IMR-90 (cell line): ENCODE results near the gene SIX2. TPM values are rescaled to one million over a fixed set of nuclear protein-coding genes. Genes with fewer than 3 reads are reported as not detected.

ENCODE experiments used
- ATAC-seq: fragments of 200-7000 bp; cut with Tn5 transposase; 2 replicates; pipeline ENCODE4 v1.9.1; 2020; ENCODE audit warnings: low read depth, mild to moderate bottlenecking, moderate library complexity
- BruUV-seq: library from RNA; stranded (reverse); fragments of 400-500 nt; replicated peaks from 2 replicates; lab custom pipeline; 2021; lab: Mats Ljungman, UMichigan
- CTCF ChIA-PET: fragments of 300-600 bp; formaldehyde crosslinking; extraction: SDS; loops from one replicate; lab custom pipeline; 2021; ENCODE audit warnings: antibody characterized with exemption; lab: Yijun Ruan, JAX
- POLR2A ChIA-PET: fragments of 300-600 bp; sonication (Branson Sonifier 250); formaldehyde crosslinking; loops from one replicate; lab custom pipeline; 2022; ENCODE audit warnings: antibody characterized with exemption; ENCODE audit not compliant: unreplicated experiment; lab: Charles Lee
- DNase-seq: peaks from one replicate; pipeline ENCODE4 v3.0.0; 2013
- H2AFZ ChIP-seq: replicated peaks from 2 replicates; pipeline ENCODE3; 2013; ENCODE audit warnings: low read length, mild to moderate bottlenecking; ENCODE audit not compliant: poor library complexity
- H2AK5ac ChIP-seq: 2 replicates; pipeline ENCODE4 v1.6.1; 2013; ENCODE audit warnings: low read depth, low read length, inconsistent platforms
- H2AK9ac ChIP-seq: replicated peaks from 2 replicates; pipeline ENCODE3; 2013; ENCODE audit warnings: mild to moderate bottlenecking, low read depth, low read length, moderate library complexity; ENCODE audit not compliant: poor library complexity
- H2BK120ac ChIP-seq: 2 replicates; pipeline ENCODE4 v1.6.1; 2013; ENCODE audit warnings: low read depth, low read length, inconsistent platforms
- H2BK15ac ChIP-seq: 3 replicates; pipeline ENCODE4 v1.6.1; 2013; ENCODE audit warnings: low read depth, low read length, inconsistent platforms
- H2BK20ac ChIP-seq: 2 replicates; pipeline ENCODE4 v1.6.1; 2013; ENCODE audit warnings: low read depth, mild to moderate bottlenecking, inconsistent platforms, low read length, moderate library complexity
- H2BK5ac ChIP-seq: 2 replicates; pipeline ENCODE4 v1.6.1; 2013; ENCODE audit warnings: mild to moderate bottlenecking, low read depth, low read length, inconsistent platforms; ENCODE audit not compliant: poor library complexity, severe bottlenecking
- H3K14ac ChIP-seq: replicated peaks from 2 replicates; pipeline ENCODE4 v1.6.1; 2013; ENCODE audit warnings: low read depth, low read length, inconsistent platforms
- H3K18ac ChIP-seq: 2 replicates; pipeline ENCODE4 v1.6.1; 2013; ENCODE audit warnings: low read depth, low read length, control low read depth
- H3K23ac ChIP-seq: 2 replicates; pipeline ENCODE4 v1.6.1; 2013; ENCODE audit warnings: low read depth, low read length, inconsistent platforms
- H3K27ac ChIP-seq: 2 replicates; pipeline ENCODE4 v1.5.1; 2013; ENCODE audit warnings: mild to moderate bottlenecking, control low read depth, low read length; ENCODE audit not compliant: insufficient read depth
- H3K27me3 ChIP-seq: 2 replicates; pipeline ENCODE4 v1.6.1; 2013; ENCODE audit warnings: low read length; ENCODE audit not compliant: control insufficient read depth, insufficient read depth
- H3K36me3 ChIP-seq: 2 replicates; pipeline ENCODE4 v1.6.1; 2013; ENCODE audit warnings: low read length, mixed read lengths; ENCODE audit not compliant: control insufficient read depth, insufficient read depth
- H3K4ac ChIP-seq: 2 replicates; pipeline ENCODE4 v1.6.1; 2013; ENCODE audit warnings: low read depth, low read length, inconsistent platforms
- H3K4me1 ChIP-seq: 2 replicates; pipeline ENCODE4 v1.6.1; 2013; ENCODE audit warnings: low read length, mixed read lengths; ENCODE audit not compliant: control insufficient read depth, insufficient read depth
- H3K4me2 ChIP-seq: 2 replicates; pipeline ENCODE4 v1.6.1; 2013; ENCODE audit warnings: low read depth, mild to moderate bottlenecking, control low read depth, low read length, moderate library complexity
- H3K4me3 ChIP-seq: 2 replicates; pipeline ENCODE4 v1.5.1; 2013; ENCODE audit warnings: low read depth, mild to moderate bottlenecking, control low read depth, low read length, moderate library complexity; ENCODE audit not compliant: insufficient read depth
- H3K56ac ChIP-seq: 2 replicates; pipeline ENCODE4 v1.6.1; 2013; ENCODE audit warnings: low read length, inconsistent platforms; ENCODE audit not compliant: insufficient read depth; ENCODE audit errors: extremely low read depth
- H3K79me1 ChIP-seq, 2 experiments: 2 replicates each; pipeline ENCODE4 v1.6.1; 2013; ENCODE audit warnings: low read length in 2 of 2, inconsistent platforms in 1 of 2, low read depth in 1 of 2
- H3K9ac ChIP-seq: 2 replicates; pipeline ENCODE4 v1.6.1; 2013; ENCODE audit warnings: low read depth, low read length, control low read depth
- H3K9me1 ChIP-seq: 2 replicates; pipeline ENCODE4 v1.6.1; 2013; ENCODE audit warnings: low read length, inconsistent platforms; ENCODE audit not compliant: insufficient read depth
- H3K9me3 ChIP-seq: 2 replicates; pipeline ENCODE4 v1.6.1; 2013; ENCODE audit warnings: low read length; ENCODE audit not compliant: control insufficient read depth, insufficient read depth
- H4K20me1 ChIP-seq: 2 replicates; pipeline ENCODE4 v1.6.1; 2013; ENCODE audit warnings: low read length, inconsistent platforms; ENCODE audit not compliant: insufficient read depth
- H4K5ac ChIP-seq: 2 replicates; pipeline ENCODE4 v1.6.1; 2013; ENCODE audit warnings: mild to moderate bottlenecking, low read depth, low read length, control low read depth
- H4K8ac ChIP-seq, 2 experiments: 2 replicates each; pipeline ENCODE4 v1.6.1; 2013; ENCODE audit warnings: low read depth in 2 of 2, low read length in 2 of 2, control low read depth in 1 of 2, inconsistent platforms in 1 of 2
- H4K91ac ChIP-seq: 2 replicates; pipeline ENCODE4 v1.6.1; 2013; ENCODE audit warnings: low read depth, low read length, inconsistent platforms; ENCODE audit not compliant: insufficient read depth
- CEBPB ChIP-seq: IDR thresholded peaks from 2 replicates; pipeline ENCODE4 v1.6.1; 2012; ENCODE audit warnings: low read depth, low read length, improper control_type of control experiment
- CHD1 ChIP-seq: IDR thresholded peaks from 2 replicates; pipeline ENCODE4 v1.6.1; 2012; ENCODE audit warnings: low read depth, low read length, improper control_type of control experiment
- ELK1 ChIP-seq: fragments of 150-350 bp; IDR thresholded peaks from 2 replicates; pipeline ENCODE4 v1.6.1; 2016; ENCODE audit warnings: low read depth, mild to moderate bottlenecking, low read length, moderate library complexity, borderline replicate concordance
- FOS ChIP-seq: fragments of 150-350 bp; IDR thresholded peaks from 2 replicates; pipeline ENCODE4 v1.6.1; 2016; ENCODE audit warnings: low read depth, low read length
- MAFK ChIP-seq: IDR thresholded peaks from 2 replicates; pipeline ENCODE4 v1.6.1; 2012; ENCODE audit warnings: low read depth, low read length, improper control_type of control experiment
- MAZ ChIP-seq: IDR thresholded peaks from 2 replicates; pipeline ENCODE4 v1.6.1; 2012; ENCODE audit warnings: low read depth, mild to moderate bottlenecking, low read length, improper control_type of control experiment, moderate library complexity, borderline replicate concordance
- MXI1 ChIP-seq: IDR thresholded peaks from 2 replicates; pipeline ENCODE4 v1.6.1; 2012; ENCODE audit warnings: low read depth, mild to moderate bottlenecking, low read length, moderate library complexity, borderline replicate concordance
- POLR2A ChIP-seq: IDR thresholded peaks from 2 replicates; pipeline ENCODE4 v1.6.1; 2012; ENCODE audit warnings: mild to moderate bottlenecking, low read depth, low read length
- RAD21 ChIP-seq: IDR thresholded peaks from 2 replicates; pipeline ENCODE4 v1.6.1; 2012; ENCODE audit warnings: low read length, improper control_type of control experiment
- RCOR1 ChIP-seq: IDR thresholded peaks from 2 replicates; pipeline ENCODE4 v1.6.1; 2012; ENCODE audit warnings: mild to moderate bottlenecking, low read length, improper control_type of control experiment; ENCODE audit not compliant: insufficient replicate concordance
- RFX5 ChIP-seq: IDR thresholded peaks from 2 replicates; pipeline ENCODE4 v1.8.0; 2012; ENCODE audit warnings: low read depth, mild to moderate bottlenecking, low read length, moderate library complexity
- WGBS, 2 experiments: methylation state at CpG; one replicate each; pipeline versions ENCODE4 v1.1.5 to v1.1.7; 2013; ENCODE audit warnings: missing lambda C conversion rate in 2 of 2; ENCODE audit not compliant: insufficient read length in 1 of 2; ENCODE audit errors: extremely low coverage in 2 of 2; 5-methylcytosine and 5-hydroxymethylcytosine counted together
- dilution Hi-C: fragments of 300-500 bp; cut with HindIII; formaldehyde crosslinking; loops from one replicate; pipeline ENCODE4 v1.14.3; 2018; ENCODE audit warnings: low sequenced_read_pairs; ENCODE audit not compliant: unreplicated experiment
- in situ Hi-C: fragments of 300-500 bp; cut with MboI; formaldehyde crosslinking; loops from 3 replicates; pipeline ENCODE4 v1.14.3; 2019; ENCODE audit warnings: low sequenced_read_pairs, inconsistent platforms, mixed read lengths
- intact Hi-C: fragments of 100-400 bp; cut with micrococcal nuclease; formaldehyde crosslinking; loops from 2 replicates; pipeline ENCODE4 v1.10.0; 2022
- polyA plus RNA-seq, 3 experiments: library from polyadenylated mRNA; depleted of rRNA; stranded (reverse); fragments of >200 nt; gene quantifications; 2 replicates each; pipeline ENCODE4 v1.2.3, GENCODE V29; 2012; ENCODE audit warnings: low replicate concordance in 1 of 3
- total RNA-seq: library from RNA; depleted of rRNA; stranded (reverse); fragments of >200 nt; gene quantifications from 2 replicates; pipeline ENCODE4 v1.2.3, GENCODE V29; 2012

The SIX2 gene
- total and polyA plus RNA-seq, 2 of the 4 experiments (the other 2 are of a cell fraction), result not detected

DNA sequence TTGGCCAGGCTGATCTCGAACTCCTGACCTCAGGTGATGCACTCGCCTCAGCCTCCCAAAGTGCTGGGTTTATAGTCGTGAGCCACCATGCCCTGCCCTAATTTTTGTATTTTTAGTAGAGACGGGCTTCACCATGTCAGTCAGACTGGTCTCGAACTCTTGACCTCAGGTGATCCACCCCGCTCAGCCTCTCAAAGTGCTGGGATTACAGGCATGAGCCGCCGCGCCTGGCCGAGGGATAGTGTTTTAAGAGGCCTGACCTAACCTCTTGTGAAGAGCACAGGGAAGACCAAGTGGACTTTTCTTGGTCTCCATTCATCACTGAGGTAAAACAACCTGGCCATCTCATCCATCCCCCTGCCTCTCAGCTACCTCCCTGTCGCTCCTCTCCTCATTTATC is 29.7 kb downstream of the SIX2 start:
- Histone ChIP-seq H3K14ac (no peak overlapping the region), H3K36me3 (no peaks in the 10 kb centered on the region), H3K9me1 (no peaks in the 10 kb centered on the region), H2AK5ac (no peak overlapping the region), H3K4me2 (no peak overlapping the region), H3K27ac (no peak overlapping the region), H2BK120ac (no peak overlapping the region), H3K23ac (no peak overlapping the region), H3K27me3 (peaks cover 39% of the 10 kb centered on the region), H2AFZ (no peak overlapping the region), H3K9me3 (no peaks in the 10 kb centered on the region), H2BK5ac (no peak overlapping the region), H2BK20ac (no peak overlapping the region), H4K8ac (no peak overlapping the region), H3K4ac (no peak overlapping the region), H2AK9ac (no peak overlapping the region), H3K56ac (no peak overlapping the region), H4K5ac (no peak overlapping the region), H4K91ac (no peak overlapping the region), H3K4me1 (no peaks in the 10 kb centered on the region), H4K20me1 (no peaks in the 10 kb centered on the region), H3K18ac (no peak overlapping the region), H2BK15ac (no peak overlapping the region), H3K4me3 (no peak overlapping the region), H3K79me1 (no peaks in the 10 kb centered on the region), H3K9ac (no peak overlapping the region)
- WGBS, 2 experiments, result 26% methylated on average over 3 of the region's 11 CpGs; no CpG with 5 or more reads in 1 of the 2 experiments
- DNase-seq, result no peak
- intact Hi-C loops (no loop called here), in situ Hi-C loops (loop anchor here (5.0 kb wide), 1 partner anchor 598 kb away; no protein-coding TSS in a partner anchor), dilution Hi-C loops (no loop called here)
- TF ChIP-seq POLR2A, result no peak
- TF ChIP-seq MAZ, result no peak
- no peak for TF ChIP-seq ELK1
- no peak for TF ChIP-seq CEBPB
- no peak for TF ChIP-seq RFX5
- TF ChIP-seq MXI1, result no peak
- no peak for TF ChIP-seq RCOR1
- no peak for TF ChIP-seq CHD1
- no peak for TF ChIP-seq RAD21
- no peak for TF ChIP-seq FOS
- no peak for TF ChIP-seq MAFK
- POLR2A ChIA-PET, result no interaction called here
- no peak for ATAC-seq
- CTCF ChIA-PET, result no interaction called here
- BruUV-seq, result no TSS peak
